WI38 (cell line): ENCODE results near the gene MBD1.
A peak's percentile ranks its signal among the peaks of the same experiment; 100 is the strongest.
"Not testable (repeated sequence)": the region's sequence is repeated elsewhere in the genome, so short reads cannot be mapped to it uniquely, and the experiment has no call there.

Experiments used
- H3K4me3 ChIP-seq: 2 replicates; pipeline ENCODE4 v1.5.1; 2011; ENCODE audit warnings: low read depth, mild to moderate bottlenecking, control low read depth, low read length
- TF ChIP-seq, protein P1 (sequence below): IDR thresholded peaks from 2 replicates; pipeline ENCODE4 v1.5.1; 2012; ENCODE audit warnings: low read depth, mild to moderate bottlenecking, control low read depth, low read length

Gene MBD1

GRCh38 chr18:50312296-50313030 lies 31.1 kb upstream of the MBD1 start:
- TF ChIP-seq, protein P1, sequence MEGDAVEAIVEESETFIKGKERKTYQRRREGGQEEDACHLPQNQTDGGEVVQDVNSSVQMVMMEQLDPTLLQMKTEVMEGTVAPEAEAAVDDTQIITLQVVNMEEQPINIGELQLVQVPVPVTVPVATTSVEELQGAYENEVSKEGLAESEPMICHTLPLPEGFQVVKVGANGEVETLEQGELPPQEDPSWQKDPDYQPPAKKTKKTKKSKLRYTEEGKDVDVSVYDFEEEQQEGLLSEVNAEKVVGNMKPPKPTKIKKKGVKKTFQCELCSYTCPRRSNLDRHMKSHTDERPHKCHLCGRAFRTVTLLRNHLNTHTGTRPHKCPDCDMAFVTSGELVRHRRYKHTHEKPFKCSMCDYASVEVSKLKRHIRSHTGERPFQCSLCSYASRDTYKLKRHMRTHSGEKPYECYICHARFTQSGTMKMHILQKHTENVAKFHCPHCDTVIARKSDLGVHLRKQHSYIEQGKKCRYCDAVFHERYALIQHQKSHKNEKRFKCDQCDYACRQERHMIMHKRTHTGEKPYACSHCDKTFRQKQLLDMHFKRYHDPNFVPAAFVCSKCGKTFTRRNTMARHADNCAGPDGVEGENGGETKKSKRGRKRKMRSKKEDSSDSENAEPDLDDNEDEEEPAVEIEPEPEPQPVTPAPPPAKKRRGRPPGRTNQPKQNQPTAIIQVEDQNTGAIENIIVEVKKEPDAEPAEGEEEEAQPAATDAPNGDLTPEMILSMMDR, result no peak

GRCh38 chr18:50311650-50312049 lies 30.3 kb upstream of the MBD1 start:
- TF ChIP-seq, protein P1, result no peak
- no peak overlapping the region for H3K4me3 ChIP-seq

More at GRCh38 chr18:50312296-50313030, 31.1 kb upstream of the MBD1 start:
- no peak overlapping the region for H3K4me3 ChIP-seq

- no peak overlapping the region for H3K4me3 ChIP-seq
- TF ChIP-seq, protein P1, result no peak
These were observed 28.8 kb upstream of the MBD1 start for GRCh38 chr18:50310080-50310479.

DNA sequence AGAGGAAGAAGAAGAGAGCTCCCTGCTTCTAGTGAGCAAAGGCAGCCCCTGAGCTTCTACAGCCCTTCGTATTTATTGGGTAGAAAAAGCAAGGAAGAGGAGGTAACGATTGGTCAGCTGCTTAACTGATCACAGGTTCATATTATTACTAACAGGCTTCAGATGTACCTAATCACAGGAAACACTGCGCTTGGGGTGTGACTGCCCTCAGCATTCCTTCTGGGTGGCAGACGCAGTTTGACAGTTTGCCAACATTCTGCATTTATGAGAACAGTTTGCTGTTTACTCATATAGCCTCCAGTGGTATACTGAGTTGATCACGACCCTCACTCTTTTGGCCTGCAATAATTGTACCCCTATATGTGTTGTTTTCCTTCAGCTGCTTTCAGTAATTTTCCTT lies 27.5 kb upstream of the MBD1 start:
- H3K4me3 ChIP-seq, result not testable (repeated sequence)

DNA sequence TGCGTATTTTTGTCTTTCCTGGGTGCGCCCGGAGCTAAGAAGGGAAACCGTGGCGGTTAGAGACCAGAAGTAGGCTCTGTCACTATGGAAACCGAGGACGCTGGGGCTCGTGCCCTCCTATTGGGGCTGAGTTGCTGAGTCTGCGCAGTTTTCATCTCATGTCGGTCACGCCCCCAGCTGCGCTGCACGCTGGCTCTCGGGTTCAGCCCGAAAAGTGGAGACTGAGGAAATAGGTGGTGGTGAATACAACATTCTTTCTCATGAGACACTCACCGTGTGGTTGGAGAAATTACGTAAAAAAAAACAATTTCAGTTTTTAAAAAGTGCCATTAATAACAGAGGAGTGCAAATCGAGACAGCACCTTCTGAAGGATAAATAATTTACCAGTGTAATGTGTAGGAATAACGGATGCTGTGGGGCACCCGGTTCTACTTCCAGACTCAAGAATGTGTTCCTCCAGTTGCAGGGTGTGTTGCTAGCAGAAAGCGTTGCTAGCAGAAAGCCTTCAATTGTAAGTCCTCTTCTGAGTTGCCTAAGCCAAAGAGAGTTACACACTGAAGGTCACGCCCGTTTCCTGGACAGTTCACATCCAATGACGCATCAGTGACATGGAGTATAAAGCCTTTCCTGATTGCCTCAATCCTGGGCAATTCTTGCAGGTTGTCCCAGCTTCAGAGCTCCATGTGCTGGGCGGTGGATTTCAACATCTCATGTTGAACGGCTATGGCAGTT lies 26.6 kb upstream of the MBD1 start:
- H3K4me3 ChIP-seq, result peak overlapping the region; percentile 58
- TF ChIP-seq, protein P1, result no peak

DNA sequence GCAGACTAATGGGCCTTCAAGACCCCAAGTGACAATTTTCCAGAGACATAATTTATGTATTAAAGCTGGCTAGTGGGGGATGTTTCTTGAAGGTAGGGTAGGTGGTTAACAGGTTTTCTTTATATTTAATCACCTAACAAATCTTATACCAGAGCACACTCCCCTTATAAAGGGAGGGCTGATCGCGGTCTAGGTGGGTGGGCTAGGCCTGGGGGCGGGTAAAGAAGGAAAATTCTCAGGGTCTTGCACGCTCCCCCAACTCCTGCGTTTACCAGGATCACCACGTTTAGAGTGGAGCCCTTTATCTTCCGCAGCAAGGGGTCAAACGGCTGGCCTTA lies 26.0 kb upstream of the MBD1 start:
- TF ChIP-seq, protein P1, result no peak
- peak overlapping the region; percentile 58 for H3K4me3 ChIP-seq

GRCh38 chr18:50306944-50307343 lies 25.6 kb upstream of the MBD1 start:
- H3K4me3 ChIP-seq, result no peak overlapping the region; the same call in 1 of the 2 replicates
- TF ChIP-seq, protein P1, result no peak

DNA sequence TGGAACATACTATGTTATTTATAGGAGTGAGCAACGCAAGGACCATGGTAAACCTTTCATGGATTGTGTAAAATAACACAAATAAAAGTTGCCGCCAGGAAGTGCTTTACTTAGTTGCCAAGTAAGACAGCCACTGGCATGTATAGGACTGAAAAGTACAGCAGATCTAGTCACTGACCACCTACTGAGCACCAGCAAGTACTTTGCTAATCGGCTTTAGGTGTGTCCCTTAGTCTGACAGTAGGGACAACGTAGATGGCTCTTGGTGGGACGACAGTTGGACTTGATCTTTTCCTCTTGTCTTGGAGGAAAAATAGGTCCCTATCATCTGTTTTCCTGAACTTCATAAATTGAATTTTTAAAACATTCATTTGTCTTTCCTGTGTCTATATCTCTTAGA lies 19.8 kb upstream of the MBD1 start:
- TF ChIP-seq, protein P1, result no peak
- H3K4me3 ChIP-seq, result no peak overlapping the region
